Effector CD4-positive, alpha-beta T cell (primary cell): ENCODE data around the gene UNC5B.

Experiments used
- DNase-seq: peaks from one replicate; pipeline ENCODE4 v3.0.0-alpha.2; 2020

UNC5B gene

GRCh38 chr10:71223347-71224058, 11.1 kb downstream of the UNC5B start:
- DNase-seq, result no peak

DNA sequence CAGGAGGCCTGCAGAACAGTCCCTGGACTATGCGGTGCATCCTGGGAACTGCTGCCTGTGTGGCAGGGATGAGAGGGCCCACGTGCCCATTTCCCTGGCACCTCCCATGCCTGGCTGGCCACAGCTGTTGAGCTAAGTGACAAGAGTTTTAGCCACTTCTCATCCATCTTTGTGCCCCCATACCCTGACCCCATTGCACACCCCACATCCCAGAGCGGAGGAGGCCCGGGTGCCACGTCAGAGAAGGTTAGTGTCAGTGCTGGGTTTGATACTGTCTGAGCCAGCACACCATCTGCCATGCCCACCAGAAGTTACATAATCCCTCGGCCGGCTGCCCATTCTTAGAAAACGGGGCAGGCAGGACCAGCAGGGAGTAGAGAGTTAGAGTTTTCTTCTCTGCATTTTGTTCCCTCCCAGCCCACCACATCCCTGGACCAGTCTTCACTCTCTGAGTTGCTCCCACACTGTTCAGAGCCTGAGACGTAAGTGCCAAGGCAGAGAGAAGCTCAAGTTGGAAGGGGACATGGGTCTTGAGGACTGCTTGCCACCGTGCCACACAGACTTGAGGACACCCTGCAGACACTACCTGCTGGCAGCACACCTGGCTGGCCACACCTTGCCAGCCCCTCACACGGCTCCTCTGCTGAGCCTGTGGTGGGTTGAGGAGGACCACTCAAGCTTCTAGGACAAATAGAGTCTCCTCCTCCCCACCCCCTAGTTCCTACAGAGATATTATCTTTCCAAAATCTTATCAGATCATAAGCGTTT, 13.1 kb downstream of the UNC5B start:
- no peak for DNase-seq

DNA sequence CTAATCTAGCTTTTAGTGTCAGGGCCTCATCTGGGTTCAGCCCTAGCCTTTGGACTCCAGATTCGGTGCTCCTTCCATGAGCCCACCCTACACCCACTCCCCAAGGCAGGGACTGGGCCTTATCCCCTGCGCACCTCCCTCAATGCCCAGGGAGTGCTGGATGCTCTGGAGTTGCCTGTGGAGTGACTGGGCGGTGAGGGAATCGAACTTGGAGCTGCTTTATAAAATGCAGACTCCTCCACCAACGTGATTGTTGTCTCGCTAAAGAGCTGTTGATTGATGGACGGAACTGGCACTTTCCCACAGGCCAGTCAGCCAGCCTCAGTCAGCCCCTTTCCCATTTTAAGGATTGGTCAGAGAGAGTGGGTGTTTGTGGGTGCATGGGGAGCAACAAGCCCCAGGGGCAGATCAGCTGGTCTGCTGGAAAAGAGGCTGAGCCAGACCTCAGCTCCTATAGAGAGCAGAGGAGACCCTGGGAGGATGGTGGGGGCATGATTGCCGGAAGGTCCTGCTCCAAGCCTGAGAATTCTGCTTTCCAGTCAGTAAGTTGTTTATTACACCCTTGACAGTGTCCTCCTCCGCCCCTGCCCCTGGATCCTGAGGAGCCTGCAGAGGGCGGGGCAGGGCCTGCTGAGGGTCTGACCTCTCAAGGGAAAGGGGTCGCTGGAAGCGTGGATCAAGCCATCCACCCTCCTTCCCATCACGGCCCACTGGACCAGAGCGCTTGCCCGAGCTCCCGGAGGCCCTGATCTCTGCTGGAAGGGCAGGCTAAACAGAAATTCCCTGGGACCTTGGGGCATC, 16.7 kb downstream of the UNC5B start:
- no peak for DNase-seq

DNA sequence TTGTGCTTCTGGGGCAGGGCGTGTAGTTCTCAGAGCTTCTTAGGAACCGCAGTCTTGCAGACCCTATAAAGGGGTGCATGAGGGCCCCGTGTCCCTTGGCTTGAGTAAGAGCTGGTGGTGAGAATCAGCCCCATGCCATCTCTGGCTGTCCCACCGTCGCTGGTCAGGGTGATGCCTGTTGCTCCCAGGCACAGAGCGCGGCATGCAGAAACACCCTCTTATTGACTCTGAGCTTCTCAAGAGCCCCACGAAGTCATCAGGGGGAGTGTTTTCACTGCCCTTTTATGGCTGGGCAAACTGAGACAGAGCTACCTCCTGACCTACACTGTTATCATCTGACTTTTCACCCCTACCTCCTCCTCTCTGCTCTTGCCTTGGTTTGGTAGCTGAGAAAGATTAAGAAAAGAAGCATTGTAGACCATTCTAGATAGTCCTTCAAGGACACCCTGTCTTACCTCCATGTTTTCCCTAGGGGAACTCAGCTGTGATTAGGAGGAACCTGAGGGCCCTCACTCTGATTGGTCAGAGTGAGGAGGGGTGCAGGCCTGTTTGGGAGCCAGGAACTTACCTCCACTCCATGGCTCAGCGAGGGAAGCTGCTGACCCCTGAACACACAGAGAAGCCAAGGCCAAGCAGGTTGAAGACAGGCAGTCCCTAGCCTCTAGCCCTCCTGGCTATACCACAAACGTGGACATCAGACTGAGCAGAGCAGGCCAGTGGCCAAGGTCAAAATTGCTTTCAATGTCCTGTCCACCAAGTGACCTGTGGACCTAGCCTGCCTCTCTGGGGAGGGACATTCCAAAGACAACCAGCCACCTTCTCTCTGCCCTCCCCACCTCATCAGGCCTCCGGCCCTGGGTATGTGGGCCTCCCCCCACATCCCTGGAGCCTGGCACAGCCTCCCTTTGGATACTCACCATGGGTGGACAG, 17.6 kb downstream of the UNC5B start:
- DNase-seq, result no peak

GRCh38 chr10:71230656-71231025, 18.3 kb downstream of the UNC5B start:
- DNase-seq, result no peak

GRCh38 chr10:71231206-71231605, 18.8 kb downstream of the UNC5B start:
- DNase-seq, result no peak

DNA sequence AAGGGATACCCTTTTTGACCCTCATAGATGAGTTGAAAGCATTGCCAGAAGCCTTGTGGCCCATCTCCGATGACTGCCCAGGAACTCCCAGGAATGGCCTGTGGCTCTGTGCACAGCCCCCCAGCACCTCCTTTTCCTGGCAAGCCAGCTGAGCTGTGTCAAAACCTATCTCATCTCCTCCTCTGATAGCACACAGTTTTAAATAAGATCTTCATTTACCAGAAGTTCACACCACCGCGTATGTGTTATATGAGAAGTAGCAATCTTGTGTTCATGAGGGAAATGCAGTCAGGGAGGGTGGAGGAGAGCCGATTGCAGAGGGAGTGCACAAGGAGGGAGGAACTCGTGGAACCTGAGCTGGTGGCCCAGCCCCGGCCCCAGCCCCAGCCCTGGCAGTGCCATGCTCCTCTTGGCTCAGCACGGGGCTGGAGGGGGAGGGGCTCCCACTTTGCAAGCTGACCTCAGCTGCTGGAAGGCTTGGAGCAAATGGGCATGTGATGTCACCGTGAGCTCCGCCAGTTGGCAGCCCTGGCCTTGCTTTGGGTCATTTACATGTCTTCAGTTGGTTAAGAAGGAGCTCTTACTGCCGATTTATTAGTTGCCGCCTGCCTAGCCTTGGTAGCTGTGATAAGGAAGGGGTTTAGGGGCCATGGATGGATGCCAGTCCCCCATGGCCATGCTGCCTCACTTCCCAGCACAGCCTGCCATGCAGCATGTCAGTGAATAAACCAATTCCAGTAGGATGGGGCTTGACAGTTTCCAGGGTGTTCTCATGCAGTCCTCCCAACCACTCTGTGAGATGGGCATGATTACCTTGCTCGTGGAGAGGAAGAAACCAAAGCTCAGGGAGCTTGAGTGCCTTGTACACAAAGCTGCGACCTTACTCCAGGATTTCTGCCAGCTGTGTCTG, 20.0 kb downstream of the UNC5B start:
- no peak for DNase-seq

GRCh38 chr10:71233482-71233892, 21.1 kb downstream of the UNC5B start:
- no peak for DNase-seq

- no peak for DNase-seq
Observed at GRCh38 chr10:71234004-71234894, 21.9 kb downstream of the UNC5B start.

DNA sequence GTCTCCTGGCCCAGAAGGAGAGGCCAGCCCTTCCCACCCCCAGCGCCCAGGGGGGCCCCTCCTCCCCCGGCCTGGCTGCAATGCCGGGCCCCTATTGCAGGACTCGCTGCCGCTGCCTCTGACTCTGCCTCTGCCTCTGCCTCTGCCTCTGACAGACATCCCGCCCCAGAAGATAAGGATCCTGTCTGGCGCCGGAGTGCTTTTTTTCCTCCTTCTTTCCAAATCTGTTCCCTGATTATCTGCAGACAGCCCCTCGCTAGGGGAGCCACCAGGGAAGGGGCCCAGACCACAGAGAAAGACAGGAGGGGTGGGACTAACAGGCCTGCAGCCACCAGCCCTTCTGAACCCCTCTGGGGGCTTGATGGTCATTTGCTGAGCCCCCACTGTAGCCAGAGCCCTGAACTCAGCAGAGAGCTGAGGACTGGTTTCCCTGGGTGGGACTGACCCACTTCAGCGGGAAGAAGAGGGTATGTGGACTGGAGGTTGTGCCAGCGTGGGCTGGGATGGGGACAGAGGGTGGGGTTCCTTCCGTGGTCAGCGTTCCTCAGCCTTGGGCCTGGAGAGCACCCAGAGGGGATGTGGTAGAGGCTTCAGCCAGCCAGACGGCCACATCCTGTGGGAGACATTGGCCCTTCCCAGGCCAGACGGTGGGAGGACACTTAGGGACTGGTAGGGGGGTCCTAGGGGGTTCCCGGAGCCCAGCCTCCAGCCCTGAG, 22.8 kb downstream of the UNC5B start:
- DNase-seq, result no peak

GRCh38 chr10:71235808-71236207, 23.4 kb downstream of the UNC5B start:
- no peak for DNase-seq

- DNase-seq, result no peak
Observed at GRCh38 chr10:71236286-71236685, 23.9 kb downstream of the UNC5B start.

DNA sequence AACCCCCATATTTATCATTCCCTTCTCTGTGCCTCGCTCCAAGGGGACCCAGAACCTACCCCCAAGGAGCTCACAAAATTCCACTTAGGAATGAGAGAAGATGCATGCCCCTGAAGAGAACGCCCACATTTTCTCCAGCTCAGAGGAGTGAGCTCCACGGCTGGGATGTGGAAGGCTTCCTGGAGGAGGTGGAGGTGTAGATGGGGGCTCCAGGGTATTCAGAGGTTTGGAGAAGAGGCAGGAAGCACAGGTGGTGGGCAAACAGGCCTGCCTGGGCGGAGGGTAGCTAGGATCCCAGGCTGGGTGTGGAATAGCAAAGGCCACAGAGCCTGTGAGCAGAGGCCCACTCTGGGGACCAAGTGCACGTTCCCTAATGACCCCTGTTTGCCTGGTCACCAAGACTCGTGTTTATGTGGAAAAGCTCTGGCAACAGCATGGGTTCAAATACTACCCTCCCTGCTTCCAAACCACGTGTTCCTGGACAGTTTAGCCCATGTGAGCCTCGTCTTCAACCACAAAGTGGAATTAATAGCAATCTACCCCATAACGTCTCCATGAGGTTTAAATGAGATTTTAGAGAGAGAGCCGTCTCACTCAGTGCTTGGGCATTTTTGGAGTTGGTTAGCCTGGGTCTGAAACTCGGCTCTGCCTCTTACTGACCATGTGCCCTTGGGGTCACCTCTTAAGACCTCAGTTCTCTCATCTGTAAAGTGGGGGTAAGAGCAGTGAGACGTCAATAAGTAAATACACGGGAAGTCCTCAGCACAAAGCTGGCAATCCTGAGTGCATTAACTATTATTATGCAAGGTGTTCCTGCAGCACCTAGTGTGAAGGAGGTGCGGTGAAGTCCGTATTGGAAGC, 24.7 kb downstream of the UNC5B start:
- no peak for DNase-seq

GRCh38 chr10:71237843-71238623, 25.7 kb downstream of the UNC5B start:
- DNase-seq, result no peak

GRCh38 chr10:71238626-71239025, 26.3 kb downstream of the UNC5B start:
- no peak for DNase-seq

GRCh38 chr10:71239131-71239915, 27.0 kb downstream of the UNC5B start:
- no peak for DNase-seq
